Smooth muscle cell (in vitro differentiated cells): ENCODE data around the gene PPIE. TPM values are rescaled to one million over a fixed set of nuclear protein-coding genes. Genes with fewer than 3 reads are reported as not detected.

Experiments
- DNase-seq: peaks from one replicate; lab custom pipeline; 2025; ENCODE audit not compliant: unreplicated experiment; lab: John Stamatoyannopoulos, UW
- H2AFZ ChIP-seq: fragments of 200-600 bp; sonication (generic); 2 replicates; pipeline ENCODE4 v1.6.0; 2016; ENCODE audit warnings: antibody characterized with exemption, low read depth, mild to moderate bottlenecking
- H3F3A ChIP-seq: fragments of 200-600 bp; sonication (generic); 2 replicates; pipeline ENCODE4 v1.6.0; 2017; ENCODE audit warnings: antibody characterized with exemption, low read depth
- H3K27ac ChIP-seq: fragments of 200-600 bp; sonication (generic); 2 replicates; pipeline ENCODE4 v1.5.1; 2016; ENCODE audit warnings: low read depth, mild to moderate bottlenecking
- H3K27me3 ChIP-seq: fragments of 200-600 bp; sonication (generic); 2 replicates; pipeline ENCODE4 v1.6.1; 2016; ENCODE audit warnings: low read depth, mild to moderate bottlenecking
- H3K36me3 ChIP-seq: fragments of 200-600 bp; sonication (generic); 2 replicates; pipeline ENCODE4 v1.5.1; 2016; ENCODE audit warnings: low read depth
- H3K4me1 ChIP-seq: fragments of 200-600 bp; sonication (generic); 2 replicates; pipeline ENCODE4 v1.5.1; 2016; ENCODE audit warnings: low read depth
- H3K4me2 ChIP-seq: fragments of 200-600 bp; sonication (generic); 2 replicates; pipeline ENCODE4 v1.6.0; 2016; ENCODE audit warnings: mild to moderate bottlenecking
- H3K4me3 ChIP-seq: fragments of 200-600 bp; sonication (generic); 2 replicates; pipeline ENCODE4 v1.5.1; 2016; ENCODE audit warnings: mild to moderate bottlenecking
- H3K79me2 ChIP-seq: fragments of 200-600 bp; sonication (generic); 2 replicates; pipeline ENCODE4 v1.6.0; 2016; ENCODE audit warnings: low read depth, mild to moderate bottlenecking
- H3K9ac ChIP-seq: fragments of 200-600 bp; sonication (generic); 2 replicates; pipeline ENCODE4 v1.6.0; 2016; ENCODE audit warnings: low read depth
- H3K9me3 ChIP-seq: fragments of 200-600 bp; sonication (generic); replicated peaks from 2 replicates; pipeline ENCODE4 v1.5.1; 2016; ENCODE audit warnings: low read depth
- H4K20me1 ChIP-seq: fragments of 200-600 bp; sonication (generic); 2 replicates; pipeline ENCODE4 v1.6.0; 2016; ENCODE audit warnings: low read depth
- CTCF ChIP-seq: fragments of 200-600 bp; sonication (generic); IDR thresholded peaks from 2 replicates; pipeline ENCODE4 v1.5.1; 2017; ENCODE audit warnings: borderline replicate concordance, mild to moderate bottlenecking, antibody characterized with exemption; ENCODE audit not compliant: insufficient read depth, poor library complexity, severe bottlenecking
- WGBS: methylation state at CpG from one replicate; pipeline ENCODE4 v1.1.7; 2016; ENCODE audit warnings: low lambda C conversion rate; 5-methylcytosine and 5-hydroxymethylcytosine counted together
- polyA plus RNA-seq: library from polyadenylated mRNA; unstranded; fragments of >200 nt; fragmentation: Nextera tagmentation; extraction: Ambion mirVana; gene quantifications from 2 replicates; pipeline ENCODE4 v1.2.1, GENCODE V29; 2016
- total RNA-seq: library from RNA; depleted of rRNA; stranded (reverse); fragments of >200 nt; gene quantifications from 2 replicates; pipeline ENCODE4 v1.2.3, GENCODE V29; 2014

Gene PPIE
- total and polyA plus RNA-seq, 2 experiments from 2014 or later = 47.8 to 62.0 TPM

- Histone ChIP-seq H3K27ac (no peak overlapping the region), H3K4me2 (no peak overlapping the region), H3K36me3 (no peaks in the 10 kb centered on the region), H3K9me3 (no peaks in the 10 kb centered on the region), H3K79me2 (peaks cover 13% of the 10 kb centered on the region), H2AFZ (no peak overlapping the region), H3K9ac (no peak overlapping the region), H3K4me1 (peaks cover 10% of the 10 kb centered on the region), H3K4me3 (no peak overlapping the region), H3F3A (no peaks in the 10 kb centered on the region), H3K27me3 (peaks cover 38% of the 10 kb centered on the region), H4K20me1 (no peaks in the 10 kb centered on the region)
- 95% methylated on average over 9 of the region's 9 CpGs for WGBS
- DNase-seq = no peak
- TF ChIP-seq CTCF = no peak
These were observed 1.0 kb upstream of the PPIE start for GRCh38 chr1:39737546-39738169.

GRCh38 chr1:39745016-39745670 is 6.5 kb downstream of the PPIE start:
- H3K27ac ChIP-seq = no peak overlapping the region
- peaks cover 3% of the 10 kb centered on the region for H3K79me2 ChIP-seq
- no peaks in the 10 kb centered on the region for H3K9me3 ChIP-seq
- H3K4me1 ChIP-seq = peaks cover 2% of the 10 kb centered on the region
- no peak overlapping the region for H3K4me3 ChIP-seq
- 97% methylated on average over 16 of the region's 16 CpGs for WGBS
- H3K4me2 ChIP-seq = no peak overlapping the region
- H3K9ac ChIP-seq = no peak overlapping the region
- H3F3A ChIP-seq = no peaks in the 10 kb centered on the region
- H2AFZ ChIP-seq = no peak overlapping the region
- peaks cover 13% of the 10 kb centered on the region for H3K36me3 ChIP-seq
- H4K20me1 ChIP-seq = no peaks in the 10 kb centered on the region
- no peaks in the 10 kb centered on the region for H3K27me3 ChIP-seq
- DNase-seq = no peak
- no peak for TF ChIP-seq CTCF

GRCh38 chr1:39751595-39751994 is 12.9 kb downstream of the PPIE start:
- H3K27ac ChIP-seq = no peak overlapping the region
- peaks cover 23% of the 10 kb centered on the region for H3K36me3 ChIP-seq
- H3K4me2 ChIP-seq = no peak overlapping the region
- no peaks in the 10 kb centered on the region for H3F3A ChIP-seq
- H3K9me3 ChIP-seq = no peaks in the 10 kb centered on the region
- no peaks in the 10 kb centered on the region for H3K27me3 ChIP-seq
- no peak overlapping the region for H2AFZ ChIP-seq
- no peak overlapping the region for H3K4me3 ChIP-seq
- no peaks in the 10 kb centered on the region for H3K4me1 ChIP-seq
- H3K79me2 ChIP-seq = no peaks in the 10 kb centered on the region
- 98% methylated on average over 7 of the region's 7 CpGs for WGBS
- no peaks in the 10 kb centered on the region for H4K20me1 ChIP-seq
- no peak overlapping the region for H3K9ac ChIP-seq
- no peak for DNase-seq
- no peak for TF ChIP-seq CTCF

- Histone ChIP-seq H3K36me3 (peaks cover 17% of the 10 kb centered on the region), H3K27me3 (no peaks in the 10 kb centered on the region), H3K9me3 (no peaks in the 10 kb centered on the region), H3K27ac (no peak overlapping the region), H3K9ac (no peak overlapping the region), H2AFZ (no peak overlapping the region), H3K4me1 (no peaks in the 10 kb centered on the region), H3K4me3 (no peak overlapping the region), H3F3A (no peaks in the 10 kb centered on the region), H3K79me2 (no peaks in the 10 kb centered on the region), H4K20me1 (no peaks in the 10 kb centered on the region), H3K4me2 (no peak overlapping the region)
- WGBS = 97% methylated on average over 6 of the region's 6 CpGs
- DNase-seq = no peak
- TF ChIP-seq CTCF = no peak
These were observed 14.0 kb downstream of the PPIE start for GRCh38 chr1:39752703-39753102.
